A673 (cell line): ENCODE data around the gene INAFM2. TPM values are rescaled to one million over a fixed set of nuclear protein-coding genes. Genes with fewer than 3 reads are reported as not detected.

Source experiments
- BruUV-seq: library from RNA; stranded (reverse); fragments of 400-500 nt; replicated peaks from 2 replicates; lab custom pipeline; 2021; lab: Mats Ljungman, UMichigan
- CTCF ChIA-PET: fragments of 300-600 bp; sonication (Branson Sonifier 250); formaldehyde crosslinking; loops from one replicate; lab custom pipeline; 2022; ENCODE audit warnings: antibody characterized with exemption; lab: Charles Lee
- POLR2A ChIA-PET: fragments of 300-600 bp; sonication (Branson Sonifier 250); formaldehyde crosslinking; loops from one replicate; lab custom pipeline; 2022; ENCODE audit warnings: antibody characterized with exemption; ENCODE audit not compliant: low non-redundant PET; lab: Charles Lee
- DNase-seq: peaks from one replicate; pipeline ENCODE4 v3.0.0-alpha.2; 2015; ENCODE audit warnings: low spot score
- H3K27ac ChIP-seq: fragments of 200-600 bp; sonication (generic); 2 replicates; pipeline ENCODE4 v1.5.1; 2016; ENCODE audit warnings: mixed run types, low read depth, mild to moderate bottlenecking, mixed read lengths, antibody characterized with exemption, low read length; ENCODE audit not compliant: poor library complexity, severe bottlenecking
- H3K27me3 ChIP-seq: fragments of 200-600 bp; sonication (generic); replicated peaks from 2 replicates; pipeline ENCODE4 v1.6.1; 2017; ENCODE audit warnings: mixed run types, low read depth, mild to moderate bottlenecking, mixed read lengths, antibody characterized with exemption, low read length; ENCODE audit not compliant: insufficient read depth, poor library complexity
- H3K36me3 ChIP-seq: fragments of 200-600 bp; sonication (generic); 2 replicates; pipeline ENCODE4 v1.6.1; 2016; ENCODE audit warnings: mixed run types, mild to moderate bottlenecking, mixed read lengths, antibody characterized with exemption, low read length; ENCODE audit not compliant: insufficient read depth, poor library complexity, severe bottlenecking
- H3K4me1 ChIP-seq: fragments of 200-600 bp; sonication (generic); 2 replicates; pipeline ENCODE4 v1.6.1; 2017; ENCODE audit warnings: mixed run types, mild to moderate bottlenecking, mixed read lengths, antibody characterized with exemption, low read length; ENCODE audit not compliant: insufficient read depth, poor library complexity, severe bottlenecking
- H3K4me3 ChIP-seq: fragments of 200-600 bp; sonication (generic); 2 replicates; pipeline ENCODE4 v1.5.1; 2016; ENCODE audit warnings: low read depth, mixed run types, mild to moderate bottlenecking, mixed read lengths, low read length; ENCODE audit not compliant: poor library complexity, severe bottlenecking
- H3K9me3 ChIP-seq: fragments of 200-600 bp; sonication (generic); 2 replicates; pipeline ENCODE4 v1.6.1; 2016; ENCODE audit warnings: mixed run types, low read depth, mild to moderate bottlenecking, mixed read lengths, antibody characterized with exemption, low read length; ENCODE audit not compliant: poor library complexity, severe bottlenecking
- CTCF ChIP-seq: fragments of 300-800, 200-600 bp; sonication (generic); conservative IDR thresholded peaks from 2 replicates; pipeline ENCODE4 v1.5.1; 2017; ENCODE audit warnings: low read depth, mild to moderate bottlenecking, antibody characterized with exemption, low read length, moderate library complexity, mixed read lengths
- EZH2 ChIP-seq: fragments of 200-600 bp; sonication (generic); IDR thresholded peaks from 2 replicates; pipeline ENCODE4 v1.6.1; 2017; ENCODE audit warnings: borderline replicate concordance, low read depth, mild to moderate bottlenecking, mixed read lengths, antibody characterized with exemption, low read length; ENCODE audit not compliant: poor library complexity, severe bottlenecking
- intact Hi-C: fragments of 100-400 bp; cut with micrococcal nuclease; formaldehyde crosslinking; loops from one replicate; pipeline ENCODE4 v1.10.0; 2022; ENCODE audit not compliant: unreplicated experiment
- total RNA-seq: library from RNA; stranded (reverse); gene quantifications from 2 replicates; pipeline ENCODE4 v1.2.3, GENCODE V29; 2021

Gene INAFM2
- total RNA-seq, 1 experiment from 2014 or later: 14.5 TPM

- Histone ChIP-seq H3K9me3 (no peaks in the 10 kb centered on the region), H3K27ac (no peak overlapping the region), H3K36me3 (no peaks in the 10 kb centered on the region), H3K4me3 (no peak overlapping the region), H3K4me1 (peaks cover 9% of the 10 kb centered on the region), H3K27me3 (no peaks in the 10 kb centered on the region)
- TF ChIP-seq EZH2 (no peak), CTCF (no peak)
- POLR2A ChIA-PET: no interaction called here
- DNase-seq: no peak
- no TSS peak for BruUV-seq
- CTCF ChIA-PET: interaction anchor here (0.8 to 1.2 kb wide), 2 partner anchors 9 to 29 kb away, joined by 3 to 4 read pairs; partner anchors contain the start of gene CCDC9B
- intact Hi-C loops: no loop called here
Observed at GRCh38 chr15:40368719-40369473, 45.4 kb downstream of the INAFM2 start.

DNA sequence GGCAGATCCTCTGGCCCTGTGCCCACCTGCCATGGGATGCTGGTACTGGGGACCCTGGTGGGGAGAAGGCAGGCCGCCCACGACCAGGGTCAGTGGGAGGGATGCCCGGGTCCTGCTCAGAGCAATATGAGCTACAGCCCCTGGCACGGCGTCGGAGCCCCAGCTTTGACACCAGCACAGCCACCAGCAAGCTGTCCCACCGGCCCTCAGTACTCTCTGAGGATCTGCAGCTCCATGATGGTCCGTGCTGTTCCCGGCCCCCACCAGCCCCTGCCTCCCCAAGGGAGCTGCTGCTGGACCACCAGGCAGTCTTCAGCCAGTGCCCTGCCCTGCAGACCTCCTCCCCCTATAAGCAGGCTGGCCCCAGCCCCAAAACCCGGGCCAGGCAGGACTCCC lies 46.0 kb downstream of the INAFM2 start:
- Histone ChIP-seq H3K4me1 (peaks cover 9% of the 10 kb centered on the region), H3K27ac (no peak overlapping the region), H3K9me3 (no peaks in the 10 kb centered on the region), H3K4me3 (no peak overlapping the region), H3K27me3 (no peaks in the 10 kb centered on the region), H3K36me3 (no peaks in the 10 kb centered on the region)
- ChIA-PET CTCF (no interaction called here), POLR2A (no interaction called here)
- no TSS peak for BruUV-seq
- no peak for TF ChIP-seq EZH2
- TF ChIP-seq CTCF: no peak
- no peak for DNase-seq
- intact Hi-C loops: no loop called here

GRCh38 chr15:40369971-40370370 lies 46.5 kb downstream of the INAFM2 start:
- Histone ChIP-seq H3K4me1 (peaks cover 9% of the 10 kb centered on the region), H3K36me3 (no peaks in the 10 kb centered on the region), H3K4me3 (no peak overlapping the region), H3K9me3 (no peaks in the 10 kb centered on the region), H3K27me3 (no peaks in the 10 kb centered on the region), H3K27ac (no peak overlapping the region)
- no peak for TF ChIP-seq CTCF
- TF ChIP-seq EZH2: no peak
- intact Hi-C loops: no loop called here
- DNase-seq: no peak
- CTCF ChIA-PET: no interaction called here
- BruUV-seq: no TSS peak
- POLR2A ChIA-PET: no interaction called here
